CD14-positive monocyte (primary cell): ENCODE results near the gene TMEM44. TPM values are rescaled to one million over a fixed set of nuclear protein-coding genes. Genes with fewer than 3 reads are reported as not detected.
"Not testable (repeated sequence)": the region's sequence is repeated elsewhere in the genome, so short reads cannot be mapped to it uniquely, and the experiment has no call there.

Experiments
- DNase-seq, 3 donors: peaks; one replicate each; pipeline ENCODE4 v3.0.0-alpha.2; 2011 to 2022
- H2AFZ ChIP-seq: 2 replicates; pipeline ENCODE4 v1.6.0; 2012; ENCODE audit warnings: mild to moderate bottlenecking, low read depth, low read length, inconsistent platforms; ENCODE audit not compliant: insufficient read depth, poor library complexity, severe bottlenecking
- H3K27ac ChIP-seq, 2 donors: 1 replicate in 1 of 2; 2 replicates in 1 of 2; pipeline ENCODE4 v1.5.1; 2012 to 2013; ENCODE audit warnings: low read length in 2 of 2, control low read depth in 1 of 2, inconsistent platforms in 1 of 2, low read depth in 1 of 2, mild to moderate bottlenecking in 1 of 2
- H3K27me3 ChIP-seq, 2 donors: one replicate each; pipeline versions ENCODE4 v1.6.0 to v1.6.1; 2011 to 2013; ENCODE audit warnings: low read length in 2 of 2; ENCODE audit not compliant: control insufficient read depth in 2 of 2, insufficient read depth in 2 of 2
- H3K36me3 ChIP-seq, 2 donors: replicated peaks in 1 of 2; 1 replicate in 1 of 2; 2 replicates in 1 of 2; pipeline versions ENCODE4 v1.5.1 to v1.6.1; 2012 to 2013; ENCODE audit warnings: low read length in 2 of 2, control low read depth in 1 of 2, inconsistent platforms in 1 of 2, mild to moderate bottlenecking in 1 of 2; ENCODE audit not compliant: insufficient read depth in 2 of 2, control insufficient read depth in 1 of 2
- H3K4me1 ChIP-seq, 2 donors: 1 replicate in 1 of 2; 2 replicates in 1 of 2; pipeline versions ENCODE4 v1.5.1 to v1.6.1; 2012 to 2013; ENCODE audit warnings: low read length in 2 of 2, control low read depth in 1 of 2, inconsistent platforms in 1 of 2, mild to moderate bottlenecking in 1 of 2, moderate library complexity in 1 of 2; ENCODE audit not compliant: insufficient read depth in 2 of 2, control insufficient read depth in 1 of 2
- H3K4me2 ChIP-seq: replicated peaks from 2 replicates; pipeline ENCODE3; 2012; ENCODE audit warnings: low read length, moderate library complexity, mild to moderate bottlenecking; ENCODE audit not compliant: poor library complexity, severe bottlenecking; ENCODE audit errors: extremely low read depth
- H3K4me3 ChIP-seq, 3 experiments: fragments of 200-600 bp in 1 of 3; sonication (generic) in 1 of 3; replicated peaks in 1 of 3; 1 replicate in 2 of 3; 2 replicates in 1 of 3; pipeline ENCODE4 v1.5.1; 2011 to 2013; ENCODE audit warnings: low read length in 3 of 3, mild to moderate bottlenecking in 3 of 3, control low read depth in 2 of 3, low read depth in 2 of 3, inconsistent platforms in 1 of 3, moderate library complexity in 1 of 3
- H3K79me2 ChIP-seq: 2 replicates; pipeline ENCODE4 v1.6.0; 2012; ENCODE audit warnings: mild to moderate bottlenecking, control low read depth, inconsistent platforms, low read length, moderate library complexity; ENCODE audit not compliant: insufficient read depth
- H3K9ac ChIP-seq: 2 replicates; pipeline ENCODE4 v1.6.0; 2017; ENCODE audit warnings: low read length, mild to moderate bottlenecking; ENCODE audit not compliant: insufficient read depth, poor library complexity, severe bottlenecking
- H3K9me3 ChIP-seq, 2 donors: replicated peaks in 1 of 2; 1 replicate in 1 of 2; 2 replicates in 1 of 2; pipeline versions ENCODE4 v1.5.1 to v1.6.1; 2012 to 2013; ENCODE audit warnings: low read length in 2 of 2, control low read depth in 1 of 2; ENCODE audit not compliant: control insufficient read depth in 1 of 2, insufficient read depth in 1 of 2
- H4K20me1 ChIP-seq: 2 replicates; pipeline ENCODE4 v1.6.0; 2012; ENCODE audit warnings: mild to moderate bottlenecking, low read length, control low read depth, moderate library complexity; ENCODE audit not compliant: insufficient read depth
- H3K27ac Mint-ChIP-seq, 7 donors: one replicate each; pipeline ENCODE4 v1.8.0; 2020; ENCODE audit warnings: mild to moderate bottlenecking in 7 of 7, mixed read lengths in 7 of 7, moderate library complexity in 6 of 7, inconsistent platforms in 2 of 7
- H3K27me3 Mint-ChIP-seq, 3 donors: one replicate each; pipeline ENCODE4 v1.8.0; 2021 to 2022; ENCODE audit warnings: low read depth in 3 of 3, mild to moderate bottlenecking in 3 of 3, mixed read lengths in 3 of 3, moderate library complexity in 3 of 3, inconsistent platforms in 1 of 3
- H3K36me3 Mint-ChIP-seq, 2 donors: one replicate each; pipeline ENCODE4 v1.8.0; 2020; ENCODE audit warnings: mixed read lengths in 2 of 2, inconsistent platforms in 1 of 2, mild to moderate bottlenecking in 1 of 2
- H3K4me1 Mint-ChIP-seq: one replicate; pipeline ENCODE4 v1.8.0; 2020; ENCODE audit warnings: mild to moderate bottlenecking, mixed read lengths
- H3K4me3 Mint-ChIP-seq, 2 donors: one replicate each; pipeline ENCODE4 v1.8.0; 2020; ENCODE audit warnings: mild to moderate bottlenecking in 2 of 2, mixed read lengths in 2 of 2, moderate library complexity in 1 of 2
- H3K9me3 Mint-ChIP-seq, 7 donors: one replicate each; pipeline ENCODE4 v1.8.0; 2020 to 2022; ENCODE audit warnings: mixed read lengths in 7 of 7, mild to moderate bottlenecking in 6 of 7, moderate library complexity in 6 of 7, inconsistent platforms in 2 of 7
- CTCF ChIP-seq: fragments of 200-600 bp; IDR thresholded peaks from one replicate; pipeline ENCODE4 v1.8.0; 2022; ENCODE audit warnings: antibody characterized with exemption, mild to moderate bottlenecking
- WGBS: methylation state at CpG from one replicate; pipeline ENCODE4 v1.1.5; 2013; ENCODE audit warnings: missing lambda C conversion rate; ENCODE audit not compliant: insufficient coverage; 5-methylcytosine and 5-hydroxymethylcytosine counted together
- intact Hi-C, 2 donors: fragments of 100-400 bp; cut with micrococcal nuclease; formaldehyde crosslinking; loops; one replicate each; pipeline versions ENCODE4 v1.15.0 to v1.15.1; 2023
- polyA plus RNA-seq, 3 donors: library from polyadenylated mRNA; depleted of rRNA in 1 of 3; unstranded in 2 of 3; stranded (reverse) in 1 of 3; fragments of 300-500 nt in 2 of 3; fragments of >200 nt in 1 of 3; fragmentation: Illumina TruSeq in 2 of 3; gene quantifications; 1 replicate in 2 of 3; 2 replicates in 1 of 3; pipeline ENCODE4 v1.2.3, GENCODE V29; 2012 to 2021

The TMEM44 gene
- polyA plus RNA-seq, 3 donors, result 0.68 TPM; not detected in 2

GRCh38 chr3:194631696-194632095, 1.5 kb downstream of the TMEM44 start:
- intact Hi-C loops, result no loop called here
- H3K27me3 ChIP-seq, result no peaks in the 10 kb centered on the region
- H3K79me2 ChIP-seq, result no peaks in the 10 kb centered on the region
- peaks cover 12 to 17% of the 10 kb centered on the region in 2 donors for H3K4me1 ChIP-seq
- H3K36me3 ChIP-seq, result no peaks in the 10 kb centered on the region
- no peak overlapping the region for H2AFZ ChIP-seq
- H3K4me3 Mint-ChIP-seq, result no peak overlapping the region
- H3K4me2 ChIP-seq, result no peak overlapping the region
- H3K9me3 ChIP-seq, result peaks cover 5 to 21% of the 10 kb centered on the region in 2 donors
- no peaks in the 10 kb centered on the region for H4K20me1 ChIP-seq
- peaks cover 15% of the 10 kb centered on the region for H3K4me1 Mint-ChIP-seq
- DNase-seq, result no peak
- peaks cover 0 to 3% of the 10 kb centered on the region in 2 donors for H3K36me3 Mint-ChIP-seq
- peaks cover 2 to 21% (median 10%) of the 10 kb centered on the region in 7 donors for H3K9me3 Mint-ChIP-seq
- H3K27me3 Mint-ChIP-seq, result peaks cover 8 to 12% (median 11%) of the 10 kb centered on the region in 3 donors
- H3K4me3 ChIP-seq, result no peak overlapping the region
- no peak overlapping the region for H3K27ac ChIP-seq
- no peak overlapping the region for H3K9ac ChIP-seq
- no peak for TF ChIP-seq CTCF
- no peak overlapping the region for H3K27ac Mint-ChIP-seq
- WGBS, result no CpG with 5 or more reads among the region's 4 CpGs

DNA sequence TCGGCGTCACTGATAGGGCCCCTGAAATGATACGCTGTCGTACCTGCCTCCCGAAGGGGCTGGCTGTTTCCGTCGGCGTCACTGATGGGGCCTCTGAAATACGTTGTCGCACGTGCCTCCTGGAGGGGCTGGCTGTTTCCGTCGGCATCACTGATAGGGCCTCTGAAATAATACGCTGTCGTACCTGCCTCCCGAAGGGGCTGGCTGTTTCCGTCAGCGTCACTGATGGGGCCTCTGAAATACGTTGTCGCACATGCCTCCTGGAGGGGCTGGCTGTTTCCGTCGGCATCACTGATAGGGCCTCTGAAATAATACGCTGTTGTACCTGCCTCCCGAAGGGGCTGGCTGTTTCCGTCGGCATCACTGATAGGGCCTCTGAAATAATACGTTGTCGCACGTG, 2.5 kb downstream of the TMEM44 start:
- H3K4me3 Mint-ChIP-seq, H3K9ac ChIP-seq, H3K27ac Mint-ChIP-seq, H3K36me3 Mint-ChIP-seq, H3K4me2 ChIP-seq, H3K27me3 ChIP-seq, H4K20me1 ChIP-seq, H3K4me3 ChIP-seq, intact Hi-C loops, H3K27ac ChIP-seq, H3K36me3 ChIP-seq, H2AFZ ChIP-seq, H3K79me2 ChIP-seq, DNase-seq: not testable (repeated sequence)
- Histone ChIP-seq H3K9me3 (peaks cover 5 to 21% of the 10 kb centered on the region in 2 donors), H3K4me1 (peaks cover 12 to 17% of the 10 kb centered on the region in 2 donors)
- Mint-ChIP-seq H3K27me3 (peaks cover 6 to 12% (median 11%) of the 10 kb centered on the region in 3 donors), H3K4me1 (peaks cover 15% of the 10 kb centered on the region), H3K9me3 (peaks cover 2 to 21% (median 10%) of the 10 kb centered on the region in 7 donors)
- 96% methylated on average over 22 of the region's 29 CpGs for WGBS
